ENCODE results near the gene PAK5. TPM values are rescaled to one million over a fixed set of nuclear protein-coding genes. Genes with fewer than 3 reads are reported as not detected.

The PAK5 gene
- total and polyA plus RNA-seq, 2 experiments from 2014 or later: not detected

GRCh38 chr20:9723501-9724202 is 115.2 kb downstream of the PAK5 start:
- TF ChIP-seq EZH2phosphoT487 (IDR thresholded peaks at IDR 0.05; ENCODE audit: insufficient read depth, low read depth) (no peak), EZH2 (IDR thresholded peaks at IDR 0.05; ENCODE audit: insufficient read depth, poor library complexity, severe bottlenecking) (no peak)
- 19 to 24% methylated on average over 7 of the region's 7 CpGs for WGBS, 2 experiments (ENCODE audit: low coverage in 1 of 2, low lambda C conversion rate in 2 of 2, missing lambda C conversion rate in 2 of 2)
- Histone ChIP-seq H3K27me3 (replicated peaks; ENCODE audit: insufficient read depth) (no peaks in the 10 kb centered on the region), H3K9ac (no peak overlapping the region), H3K36me3 (ENCODE audit: low read depth) (no peaks in the 10 kb centered on the region), H3K79me2 (ENCODE audit: insufficient read depth) (no peaks in the 10 kb centered on the region), H4K20me1 (ENCODE audit: insufficient read depth) (no peaks in the 10 kb centered on the region), H3K4me3 (no peak overlapping the region), H2AFZ (no peak overlapping the region), H3K4me1 (ENCODE audit: insufficient read depth) (no peaks in the 10 kb centered on the region), H3K9me2 (ENCODE audit: insufficient read depth) (no peaks in the 10 kb centered on the region), H3K4me2 (ENCODE audit: unreplicated experiment) (no peak overlapping the region), H3F3A (ENCODE audit: insufficient read depth) (no peaks in the 10 kb centered on the region), H3K27ac (no peak overlapping the region), H3K9me3 (ENCODE audit: low read depth) (no peaks in the 10 kb centered on the region)
- peak; percentile 0 for DNase-seq
- in situ Hi-C loops (cut with MboI): no loop called here

DNA sequence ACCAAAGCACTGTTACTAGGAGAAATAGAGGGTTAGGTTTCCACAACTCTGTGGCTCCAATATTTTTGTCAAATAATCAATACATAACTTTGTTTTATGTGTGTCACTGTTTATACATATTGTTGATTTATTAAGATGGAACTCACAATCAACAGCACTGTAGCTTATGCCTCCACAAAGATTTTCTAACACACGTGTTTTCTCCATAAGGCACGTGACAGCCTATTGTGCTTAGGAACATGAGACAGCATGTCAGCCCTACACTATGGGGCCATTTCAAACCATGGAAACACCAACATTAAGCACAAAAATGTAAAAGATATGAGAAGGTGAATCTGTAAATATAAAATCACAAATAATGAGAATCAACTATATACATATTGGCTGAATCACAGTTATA is 127.0 kb downstream of the PAK5 start:
- Histone ChIP-seq H3K4me3 (no peak overlapping the region), H4K20me1 (ENCODE audit: insufficient read depth) (no peaks in the 10 kb centered on the region), H3K9me3 (ENCODE audit: low read depth) (no peaks in the 10 kb centered on the region), H2AFZ (no peak overlapping the region), H3F3A (ENCODE audit: insufficient read depth) (no peaks in the 10 kb centered on the region), H3K79me2 (ENCODE audit: insufficient read depth) (no peaks in the 10 kb centered on the region), H3K9ac (no peak overlapping the region), H3K27me3 (replicated peaks; ENCODE audit: insufficient read depth) (no peaks in the 10 kb centered on the region), H3K27ac (no peak overlapping the region), H3K9me2 (ENCODE audit: insufficient read depth) (no peaks in the 10 kb centered on the region), H3K4me2 (ENCODE audit: unreplicated experiment) (no peak overlapping the region), H3K4me1 (ENCODE audit: insufficient read depth) (no peaks in the 10 kb centered on the region), H3K36me3 (ENCODE audit: low read depth) (no peaks in the 10 kb centered on the region)
- 4 to 11% methylated on average over 2 of the region's 2 CpGs for WGBS, 2 experiments (ENCODE audit: low coverage in 1 of 2, low lambda C conversion rate in 2 of 2, missing lambda C conversion rate in 2 of 2)
- TF ChIP-seq EZH2phosphoT487 (IDR thresholded peaks at IDR 0.05; ENCODE audit: insufficient read depth, low read depth) (no peak), EZH2 (IDR thresholded peaks at IDR 0.05; ENCODE audit: insufficient read depth, poor library complexity, severe bottlenecking) (no peak)
- no peak for DNase-seq
- in situ Hi-C loops (cut with MboI): no loop called here

DNA sequence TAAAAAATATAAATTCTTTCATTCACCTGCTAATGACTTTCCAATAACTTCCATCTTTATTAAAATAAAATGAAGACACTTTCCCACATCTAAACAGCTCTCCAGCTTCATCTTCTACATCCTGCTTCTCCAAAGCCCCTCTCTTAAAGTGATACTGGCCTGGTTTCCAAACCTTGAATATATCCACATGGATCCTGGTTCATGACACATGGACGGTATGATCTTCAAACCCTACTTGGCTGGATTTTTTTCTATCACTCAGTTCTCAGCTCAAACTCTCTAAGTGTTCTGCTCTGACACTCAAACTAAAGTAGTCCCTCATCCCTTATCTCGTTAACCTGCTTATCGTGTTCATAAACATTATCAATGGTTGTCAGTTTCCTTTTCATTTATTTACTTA is 128.2 kb downstream of the PAK5 start:
- no peaks in the 10 kb centered on the region for H3F3A ChIP-seq (ENCODE audit: insufficient read depth)
- H3K4me1 ChIP-seq (ENCODE audit: insufficient read depth): no peaks in the 10 kb centered on the region
- DNase-seq: no peak
- 3 to 6% methylated on average over 3 of the region's 3 CpGs for WGBS, 2 experiments (ENCODE audit: low coverage in 1 of 2, low lambda C conversion rate in 2 of 2, missing lambda C conversion rate in 2 of 2)
- H3K36me3 ChIP-seq (ENCODE audit: low read depth): no peaks in the 10 kb centered on the region
- in situ Hi-C loops (cut with MboI): no loop called here
- no peak overlapping the region for H3K9ac ChIP-seq
- H3K4me2 ChIP-seq (ENCODE audit: unreplicated experiment): no peak overlapping the region
- TF ChIP-seq EZH2phosphoT487 (IDR thresholded peaks at IDR 0.05; ENCODE audit: insufficient read depth, low read depth) (no peak), EZH2 (IDR thresholded peaks at IDR 0.05; ENCODE audit: insufficient read depth, poor library complexity, severe bottlenecking) (no peak)
- no peak overlapping the region for H2AFZ ChIP-seq
- H4K20me1 ChIP-seq (ENCODE audit: insufficient read depth): no peaks in the 10 kb centered on the region
- no peaks in the 10 kb centered on the region for H3K79me2 ChIP-seq (ENCODE audit: insufficient read depth)
- no peaks in the 10 kb centered on the region for H3K9me2 ChIP-seq (ENCODE audit: insufficient read depth)
- no peaks in the 10 kb centered on the region for H3K27me3 ChIP-seq (replicated peaks; ENCODE audit: insufficient read depth)
- H3K9me3 ChIP-seq (ENCODE audit: low read depth): no peaks in the 10 kb centered on the region
- H3K27ac ChIP-seq: no peak overlapping the region
- no peak overlapping the region for H3K4me3 ChIP-seq

DNA sequence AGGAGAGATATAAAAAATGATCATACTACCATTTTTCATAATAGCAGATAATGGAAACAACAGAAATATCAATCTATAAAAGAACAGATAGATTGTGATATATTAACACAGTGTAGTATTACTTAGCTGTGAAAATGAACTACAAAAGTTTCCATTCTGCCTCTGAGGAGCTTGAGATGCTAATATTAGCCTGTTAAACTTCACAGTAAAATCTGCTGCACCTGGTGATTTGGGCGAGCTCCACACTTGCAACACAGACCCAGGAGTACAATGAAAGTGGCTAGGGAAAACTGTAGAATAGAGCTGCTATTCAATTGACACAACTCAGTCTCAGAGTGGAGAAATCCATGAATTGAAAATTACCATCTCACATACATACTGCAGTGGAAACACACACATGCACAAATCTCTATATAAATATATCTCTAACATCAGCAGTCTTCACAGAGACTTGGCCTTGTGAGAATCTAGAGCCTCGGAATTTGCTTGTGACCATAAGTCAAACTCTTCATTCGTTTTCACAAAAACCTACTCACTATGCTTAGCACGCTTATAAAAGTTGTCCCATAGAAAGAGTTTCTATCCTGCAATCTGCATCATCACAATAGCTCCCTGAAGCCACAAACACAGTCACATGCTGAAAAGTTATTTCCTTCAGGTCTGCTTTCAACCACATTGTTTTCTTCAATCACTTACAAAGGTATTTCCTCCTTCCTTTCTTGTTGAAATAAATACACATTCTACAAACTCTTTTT is 133.0 kb downstream of the PAK5 start:
- H3K9me2 ChIP-seq (ENCODE audit: insufficient read depth): no peaks in the 10 kb centered on the region
- in situ Hi-C loops (cut with MboI): no loop called here
- TF ChIP-seq EZH2 (IDR thresholded peaks at IDR 0.05; ENCODE audit: insufficient read depth, poor library complexity, severe bottlenecking): no peak
- no peak for TF ChIP-seq EZH2phosphoT487 (IDR thresholded peaks at IDR 0.05; ENCODE audit: insufficient read depth, low read depth)

More for the DNA sequence above, 133.0 kb downstream of the PAK5 start:
- Histone ChIP-seq H3K9ac (no peak overlapping the region), H3K4me3 (no peak overlapping the region), H2AFZ (no peak overlapping the region), H3K4me2 (ENCODE audit: unreplicated experiment) (no peak overlapping the region), H3K79me2 (ENCODE audit: insufficient read depth) (no peaks in the 10 kb centered on the region), H4K20me1 (ENCODE audit: insufficient read depth) (no peaks in the 10 kb centered on the region), H3K27me3 (replicated peaks; ENCODE audit: insufficient read depth) (no peaks in the 10 kb centered on the region), H3K9me3 (ENCODE audit: low read depth) (no peaks in the 10 kb centered on the region), H3K36me3 (ENCODE audit: low read depth) (no peaks in the 10 kb centered on the region), H3F3A (ENCODE audit: insufficient read depth) (no peaks in the 10 kb centered on the region), H3K27ac (no peak overlapping the region), H3K4me1 (ENCODE audit: insufficient read depth) (no peaks in the 10 kb centered on the region)
- 4 to 7% methylated on average over 4 of the region's 4 CpGs for WGBS, 2 experiments (ENCODE audit: low coverage in 1 of 2, low lambda C conversion rate in 2 of 2, missing lambda C conversion rate in 2 of 2)
- no peak for DNase-seq

Data from GM23248 (cell line).